GM21526 (cell line): ENCODE results near the gene COQ2.
"Not testable (repeated sequence)": the region's sequence is repeated elsewhere in the genome, so short reads cannot be mapped to it uniquely, and the experiment has no call there.

ENCODE experiments used
- ATAC-seq: cut with Tn5 transposase; IDR thresholded peaks from one replicate; pipeline ENCODE4 v1.9.1; 2021; ENCODE audit warnings: moderate library complexity; ENCODE audit not compliant: unreplicated experiment, low FRiP score

The COQ2 gene

GRCh38 chr4:83288381-83288780 is 3.8 kb upstream of the COQ2 start:
- not testable (repeated sequence) for ATAC-seq

- ATAC-seq: no peak
Observed at GRCh38 chr4:83285055-83285407, 433 bp upstream of the COQ2 start.

GRCh38 chr4:83283181-83283580 is 1.4 kb downstream of the COQ2 start:
- ATAC-seq: no peak

GRCh38 chr4:83282049-83282535 is 2.5 kb downstream of the COQ2 start:
- ATAC-seq: no peak

GRCh38 chr4:83281307-83281706 is 3.3 kb downstream of the COQ2 start:
- no peak for ATAC-seq

- peak; percentile 58 for ATAC-seq
Observed at GRCh38 chr4:83276299-83277040, 8.1 kb downstream of the COQ2 start.

- not testable (repeated sequence) for ATAC-seq
Observed at GRCh38 chr4:83273926-83274325, 10.7 kb downstream of the COQ2 start.

- peak; percentile 86 for ATAC-seq
Observed at GRCh38 chr4:83272900-83273299, 11.7 kb downstream of the COQ2 start.

GRCh38 chr4:83269256-83269655 is 15.3 kb downstream of the COQ2 start:
- ATAC-seq: no peak

- no peak for ATAC-seq
Observed at GRCh38 chr4:83268491-83268890, 16.1 kb downstream of the COQ2 start.

GRCh38 chr4:83267830-83268475 is 16.6 kb downstream of the COQ2 start:
- no peak for ATAC-seq

- no peak for ATAC-seq
Observed at GRCh38 chr4:83267121-83267829, 17.3 kb downstream of the COQ2 start.

- ATAC-seq: no peak
Observed at GRCh38 chr4:83266689-83267088, 17.9 kb downstream of the COQ2 start.

GRCh38 chr4:83263106-83263505 is 21.5 kb downstream of the COQ2 start:
- ATAC-seq: no peak

GRCh38 chr4:83262682-83263081 is 21.9 kb downstream of the COQ2 start:
- no peak for ATAC-seq

GRCh38 chr4:83261307-83261706 is 23.3 kb downstream of the COQ2 start:
- no peak for ATAC-seq

GRCh38 chr4:83259586-83259985 is 25.0 kb downstream of the COQ2 start:
- no peak for ATAC-seq

- ATAC-seq: no peak
Observed at GRCh38 chr4:83258461-83258860, 26.1 kb downstream of the COQ2 start.

- ATAC-seq: no peak
Observed at GRCh38 chr4:83257811-83258210, 26.8 kb downstream of the COQ2 start.

- ATAC-seq: no peak
Observed at GRCh38 chr4:83255584-83255983, 29.0 kb downstream of the COQ2 start.

- ATAC-seq: no peak
Observed at GRCh38 chr4:83252782-83253405, 31.7 kb downstream of the COQ2 start.
